ENCODE data around the gene SGMS1.
"Not testable (repeated sequence)": the region's sequence is repeated elsewhere in the genome, so short reads cannot be mapped to it uniquely, and the experiment has no call there.

- TF ChIP-seq, protein P1, sequence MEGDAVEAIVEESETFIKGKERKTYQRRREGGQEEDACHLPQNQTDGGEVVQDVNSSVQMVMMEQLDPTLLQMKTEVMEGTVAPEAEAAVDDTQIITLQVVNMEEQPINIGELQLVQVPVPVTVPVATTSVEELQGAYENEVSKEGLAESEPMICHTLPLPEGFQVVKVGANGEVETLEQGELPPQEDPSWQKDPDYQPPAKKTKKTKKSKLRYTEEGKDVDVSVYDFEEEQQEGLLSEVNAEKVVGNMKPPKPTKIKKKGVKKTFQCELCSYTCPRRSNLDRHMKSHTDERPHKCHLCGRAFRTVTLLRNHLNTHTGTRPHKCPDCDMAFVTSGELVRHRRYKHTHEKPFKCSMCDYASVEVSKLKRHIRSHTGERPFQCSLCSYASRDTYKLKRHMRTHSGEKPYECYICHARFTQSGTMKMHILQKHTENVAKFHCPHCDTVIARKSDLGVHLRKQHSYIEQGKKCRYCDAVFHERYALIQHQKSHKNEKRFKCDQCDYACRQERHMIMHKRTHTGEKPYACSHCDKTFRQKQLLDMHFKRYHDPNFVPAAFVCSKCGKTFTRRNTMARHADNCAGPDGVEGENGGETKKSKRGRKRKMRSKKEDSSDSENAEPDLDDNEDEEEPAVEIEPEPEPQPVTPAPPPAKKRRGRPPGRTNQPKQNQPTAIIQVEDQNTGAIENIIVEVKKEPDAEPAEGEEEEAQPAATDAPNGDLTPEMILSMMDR (IDR thresholded peaks at IDR 0.05), result not testable (repeated sequence)
- TF ChIP-seq POLR2A (IDR thresholded peaks at IDR 0.05), result not testable (repeated sequence)
Observed at GRCh38 chr10:50445777-50446176, 178.0 kb downstream of the SGMS1 start.

All from testis (tissue), 2 donors.